GM19351 (cell line): ENCODE results near the gene LYRM2.
"Not testable (repeated sequence)": the region's sequence is repeated elsewhere in the genome, so short reads cannot be mapped to it uniquely, and the experiment has no call there.

Experiments
- ATAC-seq: cut with Tn5 transposase; IDR thresholded peaks from one replicate; pipeline ENCODE4 v1.9.1; 2021; ENCODE audit warnings: mild to moderate bottlenecking, moderate library complexity; ENCODE audit not compliant: unreplicated experiment

Gene LYRM2

DNA sequence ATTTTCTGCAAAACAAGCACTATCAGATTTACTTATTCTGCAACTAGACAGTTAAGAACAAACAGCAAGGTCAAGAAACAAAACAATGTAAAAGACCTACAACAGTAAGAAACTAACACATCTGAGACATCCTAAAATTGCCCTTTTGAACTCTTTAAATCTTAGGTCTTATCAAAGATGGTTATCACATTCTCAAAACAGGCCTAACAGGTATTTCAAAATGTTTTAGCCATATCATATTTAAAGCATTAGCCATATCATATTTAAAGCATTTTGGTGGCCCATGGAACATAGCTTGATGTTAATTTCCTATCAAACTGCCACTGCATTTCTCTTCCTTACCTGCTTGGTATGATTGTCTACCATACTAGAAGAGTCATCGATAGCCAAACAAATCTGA, 11.1 kb upstream of the LYRM2 start:
- ATAC-seq: no peak

GRCh38 chr6:89644864-89645263, 6.3 kb upstream of the LYRM2 start:
- ATAC-seq: no peak

- ATAC-seq: no peak
Observed at GRCh38 chr6:89643406-89643805, 4.9 kb upstream of the LYRM2 start.

- no peak for ATAC-seq
Observed at GRCh38 chr6:89642956-89643355, 4.4 kb upstream of the LYRM2 start.

DNA sequence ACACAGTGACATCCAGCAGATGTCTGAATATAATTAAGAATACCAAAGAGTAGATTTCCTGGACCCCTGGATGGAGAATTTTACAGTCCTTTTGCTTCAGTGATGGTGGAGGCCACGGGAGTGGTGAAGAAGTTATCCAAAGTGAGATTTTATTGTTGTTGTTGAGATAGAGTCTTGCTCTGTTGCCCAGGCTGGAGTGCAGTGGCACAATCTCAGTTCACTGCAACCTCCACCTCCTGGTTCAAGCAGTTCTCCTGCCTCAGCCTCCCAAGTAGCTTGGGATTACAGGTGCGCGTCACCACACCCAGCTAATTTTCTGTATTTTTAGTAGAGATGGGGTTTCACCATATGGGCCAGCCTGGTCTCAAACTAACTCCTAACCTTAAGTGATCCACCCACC, 3.0 kb upstream of the LYRM2 start:
- not testable (repeated sequence) for ATAC-seq

DNA sequence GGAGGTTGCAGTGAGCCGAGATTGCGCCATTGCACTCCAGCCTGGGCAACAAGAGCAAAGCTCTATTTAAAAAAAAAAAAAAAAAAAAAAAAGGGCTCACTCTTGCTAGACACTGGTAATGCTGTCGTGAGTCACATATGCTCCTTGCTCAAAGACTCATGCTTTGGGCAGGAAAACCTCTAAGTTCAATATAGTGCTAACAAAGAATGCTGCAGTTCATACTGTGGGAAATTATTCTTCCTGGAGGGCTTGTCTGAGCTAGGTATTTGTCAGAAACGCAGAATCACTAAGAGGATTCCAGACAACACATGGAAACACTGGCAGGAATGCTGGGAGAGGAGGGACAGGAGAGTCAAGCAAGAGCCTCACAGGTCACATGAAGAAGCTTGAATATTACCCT, 2.3 kb upstream of the LYRM2 start:
- ATAC-seq: no peak

DNA sequence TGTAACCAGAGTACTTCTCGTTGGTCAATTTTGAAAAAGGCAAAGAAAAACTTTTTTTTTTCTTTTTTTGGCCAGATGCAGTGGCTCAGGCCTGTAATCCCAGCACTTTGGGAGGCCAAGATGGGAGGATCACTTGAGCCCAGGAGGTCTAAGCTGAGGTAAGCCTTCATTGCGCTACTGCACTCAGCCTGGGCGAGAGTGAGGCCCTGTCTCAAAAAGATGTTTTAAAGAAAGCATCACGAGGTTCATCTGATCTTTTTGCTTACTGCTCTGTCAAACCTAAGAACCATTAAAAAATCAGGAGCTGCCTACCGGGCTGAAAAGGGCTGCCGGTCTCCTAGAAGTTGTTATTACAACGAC, 607 bp downstream of the LYRM2 start:
- peak; percentile 19 for ATAC-seq

DNA sequence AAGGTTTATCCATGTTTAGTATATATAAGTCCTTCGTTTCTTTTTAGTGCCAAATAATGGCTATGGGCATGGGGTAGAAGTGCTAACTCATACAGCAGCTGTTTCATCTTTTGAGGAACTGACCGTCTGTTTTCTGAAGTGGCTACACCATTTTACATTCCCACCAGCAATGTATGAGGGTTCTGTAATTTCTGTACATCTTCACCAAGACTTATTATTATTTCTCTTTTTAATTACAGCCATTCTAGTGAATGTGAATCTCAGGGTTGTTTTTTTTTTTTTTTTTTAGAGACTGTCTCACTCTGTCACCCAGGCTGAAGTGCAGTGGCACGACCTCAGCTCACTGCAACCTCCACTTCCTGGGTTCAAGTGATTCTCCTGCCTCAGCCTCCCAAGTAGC, 2.1 kb downstream of the LYRM2 start:
- ATAC-seq: not testable (repeated sequence)

DNA sequence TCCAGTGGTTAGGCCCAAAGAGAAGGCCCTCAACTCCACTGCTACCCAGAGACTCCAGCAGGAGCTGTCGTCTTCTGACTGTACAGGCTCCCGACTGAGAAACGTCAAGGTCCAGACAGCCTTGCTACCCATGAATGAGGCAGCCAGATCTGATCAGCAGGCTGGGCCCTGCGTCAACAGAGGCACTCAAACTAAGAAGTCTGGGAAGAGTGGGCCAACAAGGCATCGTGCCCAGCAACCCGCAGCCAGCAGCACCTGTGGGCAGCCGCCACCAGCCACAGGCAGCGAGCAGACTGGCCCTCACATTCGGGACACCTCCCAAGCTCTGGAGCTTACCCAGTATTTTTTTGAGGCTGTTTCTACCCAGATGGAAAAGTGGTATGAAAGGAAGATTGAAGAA, 8.1 kb downstream of the LYRM2 start:
- no peak for ATAC-seq

DNA sequence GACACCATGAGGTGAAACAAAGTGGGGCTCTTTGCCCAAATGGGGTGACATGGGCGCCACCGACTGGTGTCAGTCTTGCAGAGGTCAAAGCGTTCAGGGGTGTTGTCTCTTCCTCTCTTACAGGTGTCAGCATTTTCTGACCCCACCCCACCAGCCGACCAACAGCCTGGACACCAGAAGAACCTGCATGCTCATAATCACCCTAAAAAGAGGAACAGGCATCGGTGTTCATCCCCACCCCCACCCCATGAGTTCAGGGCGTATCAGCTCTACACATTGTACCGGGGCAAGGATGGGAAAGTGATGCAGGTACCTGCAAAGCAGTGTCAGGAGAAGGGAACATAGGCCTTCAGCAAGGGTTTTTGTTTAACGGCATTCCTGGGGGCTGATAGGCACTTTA, 14.8 kb downstream of the LYRM2 start:
- no peak for ATAC-seq

GRCh38 chr6:89619567-89619966, 19.0 kb downstream of the LYRM2 start:
- no peak for ATAC-seq

- no peak for ATAC-seq
Observed at GRCh38 chr6:89618026-89618425, 20.5 kb downstream of the LYRM2 start.

- ATAC-seq: no peak
Observed at GRCh38 chr6:89616531-89616930, 22.0 kb downstream of the LYRM2 start.

DNA sequence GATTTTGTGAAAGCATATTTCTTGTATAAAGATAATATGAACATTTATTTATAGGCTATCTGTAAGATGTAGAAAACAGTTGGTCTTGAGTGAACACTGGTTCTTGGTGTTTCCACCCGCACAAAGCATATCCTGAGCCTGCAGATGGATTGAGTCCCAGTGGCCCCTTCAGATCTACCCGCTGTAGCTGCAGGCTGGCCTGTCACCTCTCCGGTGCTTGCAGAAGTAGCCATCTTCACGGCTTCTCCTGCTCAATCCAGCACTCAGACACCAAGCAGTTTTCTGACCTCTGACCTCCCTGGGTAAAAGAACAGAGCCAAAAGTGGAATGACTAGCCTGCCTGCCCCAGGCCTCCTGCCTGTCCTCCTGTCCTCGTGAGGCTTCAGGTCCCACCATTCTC, 22.7 kb downstream of the LYRM2 start:
- no peak for ATAC-seq

DNA sequence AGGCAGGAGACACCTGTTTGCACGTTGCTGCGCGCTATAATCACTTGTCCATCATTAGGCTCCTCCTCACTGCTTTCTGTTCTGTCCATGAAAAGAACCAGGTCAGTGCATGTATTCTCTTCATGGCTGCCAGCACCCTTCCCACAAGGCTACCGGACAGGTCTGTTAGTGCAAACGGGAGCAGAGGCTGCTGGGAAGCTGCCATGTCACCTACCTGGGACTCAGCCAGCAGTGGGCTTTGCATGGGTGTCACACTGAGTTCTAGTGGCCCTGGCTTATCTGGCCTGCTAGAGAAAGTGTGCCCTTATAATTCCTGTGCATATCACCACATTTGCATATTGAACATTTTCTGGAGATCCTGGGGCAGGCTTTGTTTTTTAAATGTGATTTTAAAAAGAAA, 24.8 kb downstream of the LYRM2 start:
- ATAC-seq: no peak

GRCh38 chr6:89612121-89612520, 26.4 kb downstream of the LYRM2 start:
- no peak for ATAC-seq

DNA sequence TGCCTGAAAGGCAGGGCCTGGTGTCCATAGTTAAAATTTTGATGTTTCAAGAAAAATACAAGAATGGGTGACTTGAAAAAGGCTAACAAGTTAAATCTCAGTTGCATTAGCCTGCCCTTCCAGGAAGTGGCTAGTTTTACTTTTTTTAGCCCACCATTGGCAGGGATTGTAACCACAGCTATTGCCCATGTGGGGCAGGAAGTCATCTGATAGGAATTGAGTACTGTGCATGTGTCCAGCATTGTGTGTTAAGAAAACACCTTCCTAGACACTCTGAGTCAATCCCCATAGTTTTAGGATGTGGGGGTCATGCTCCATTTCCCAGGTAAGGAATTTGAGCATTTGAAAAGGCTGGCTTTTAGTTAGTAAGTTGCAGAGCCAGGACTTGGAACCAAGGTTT, 26.9 kb downstream of the LYRM2 start:
- no peak for ATAC-seq

GRCh38 chr6:89610149-89610642, 28.4 kb downstream of the LYRM2 start:
- peak; percentile 74 for ATAC-seq

- ATAC-seq: no peak
Observed at GRCh38 chr6:89605861-89606260, 32.7 kb downstream of the LYRM2 start.

DNA sequence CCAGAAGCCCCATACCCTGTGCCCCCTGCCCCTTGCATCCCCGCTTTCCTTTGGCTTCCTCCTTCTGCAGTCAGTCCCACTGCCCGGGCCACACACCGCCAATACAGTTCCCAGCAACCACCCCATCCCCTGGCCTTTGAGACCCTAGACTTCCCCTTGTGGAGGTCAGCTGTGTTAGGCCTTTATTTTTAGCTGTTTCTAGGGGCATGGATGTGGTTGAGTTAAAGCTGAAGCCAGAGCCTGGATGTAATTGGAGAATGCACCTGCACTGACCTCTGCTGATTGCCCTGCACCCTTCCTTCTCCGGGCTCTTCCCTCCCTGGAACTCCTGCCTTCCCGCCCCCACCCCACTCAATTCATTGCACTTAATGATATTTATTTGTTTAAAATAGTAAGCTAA, 33.9 kb downstream of the LYRM2 start:
- ATAC-seq: no peak

DNA sequence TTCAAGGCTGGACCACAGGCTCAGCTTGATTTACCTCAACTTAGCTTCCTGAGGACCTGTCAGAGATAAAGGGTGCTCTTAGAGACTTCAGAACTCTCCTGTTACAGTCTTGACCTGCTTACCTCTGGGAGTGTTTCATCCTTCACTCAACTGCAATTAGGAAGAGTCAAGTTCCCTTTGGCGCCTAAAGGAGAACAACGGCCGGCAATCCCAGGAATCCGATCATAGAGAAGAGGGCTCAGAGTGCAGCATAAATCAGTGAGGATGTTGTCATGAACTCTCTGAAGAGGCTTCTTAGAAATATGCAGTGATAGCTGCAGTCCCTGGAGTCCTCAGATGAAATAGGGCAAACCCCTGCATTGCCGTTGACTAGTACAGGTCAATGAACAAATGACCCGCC, 36.4 kb downstream of the LYRM2 start:
- no peak for ATAC-seq

- ATAC-seq: no peak
Observed at GRCh38 chr6:89599727-89600126, 38.8 kb downstream of the LYRM2 start.

- no peak for ATAC-seq
Observed at GRCh38 chr6:89597988-89598387, 40.6 kb downstream of the LYRM2 start.

DNA sequence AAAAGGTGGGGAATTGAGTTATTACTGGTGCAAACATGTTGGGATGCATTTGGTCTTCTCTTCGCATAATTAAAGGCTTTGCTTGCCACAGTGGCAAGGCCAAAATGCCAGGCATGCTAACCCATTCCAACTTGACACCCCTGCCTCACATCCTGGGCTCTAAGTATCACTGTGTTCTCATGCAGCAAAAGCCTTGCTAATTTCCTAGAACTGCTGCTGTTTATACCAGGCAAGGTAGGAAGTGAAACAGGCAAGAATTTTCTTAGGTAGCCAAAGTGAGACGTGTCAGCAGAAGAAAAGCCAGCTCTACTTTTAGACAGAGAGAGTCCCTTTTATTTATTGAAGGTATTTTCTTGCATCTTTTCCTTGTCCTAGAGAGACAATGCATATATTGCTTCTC, 41.2 kb downstream of the LYRM2 start:
- no peak for ATAC-seq
